ENCODE results near the gene CELSR1.
A peak's percentile ranks its signal among the peaks of the same experiment; 100 is the strongest.

CELSR1 gene

GRCh38 chr22:46354176-46354992, 183.0 kb downstream of the CELSR1 start:
- DNase-seq (ENCODE audit: low spot score) (no peak), FAIRE-seq (no peak)

- FAIRE-seq = no peak
Observed at GRCh38 chr22:46353483-46354105, 183.8 kb downstream of the CELSR1 start.

GRCh38 chr22:46352691-46353386, 184.6 kb downstream of the CELSR1 start:
- FAIRE-seq (peak; percentile 35), DNase-seq (ENCODE audit: low spot score) (peak; percentile 60)

More at GRCh38 chr22:46353483-46354105, 183.8 kb downstream of the CELSR1 start:
- DNase-seq (ENCODE audit: low spot score) = no peak

GRCh38 chr22:46352276-46352675, 185.1 kb downstream of the CELSR1 start:
- DNase-seq (ENCODE audit: low spot score) (no peak), FAIRE-seq (no peak)

DNA sequence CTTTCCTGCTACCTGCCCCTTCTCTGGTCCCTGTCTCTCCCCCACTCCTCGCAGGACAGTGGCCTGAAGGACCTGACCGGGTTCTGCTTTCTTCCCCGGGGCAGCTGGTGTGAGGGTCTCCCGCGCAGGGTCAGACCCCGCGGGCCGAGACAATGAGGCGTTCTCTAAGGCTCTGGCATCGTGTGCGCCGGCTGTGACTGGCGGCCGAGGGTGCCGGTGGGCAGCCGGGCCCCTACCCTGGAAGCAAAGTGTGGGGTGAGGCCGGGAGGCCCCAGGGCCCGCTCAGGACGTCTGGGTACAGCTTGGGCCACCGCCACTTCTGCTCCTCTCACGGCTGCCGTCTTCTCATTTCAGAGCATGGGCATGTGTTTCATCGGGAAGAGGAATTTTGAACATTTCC, 185.7 kb downstream of the CELSR1 start:
- DNase-seq (ENCODE audit: low spot score) (no peak), FAIRE-seq (no peak)

GRCh38 chr22:46351131-46351735, 186.2 kb downstream of the CELSR1 start:
- DNase-seq (ENCODE audit: low spot score) (no peak), FAIRE-seq (no peak)

DNA sequence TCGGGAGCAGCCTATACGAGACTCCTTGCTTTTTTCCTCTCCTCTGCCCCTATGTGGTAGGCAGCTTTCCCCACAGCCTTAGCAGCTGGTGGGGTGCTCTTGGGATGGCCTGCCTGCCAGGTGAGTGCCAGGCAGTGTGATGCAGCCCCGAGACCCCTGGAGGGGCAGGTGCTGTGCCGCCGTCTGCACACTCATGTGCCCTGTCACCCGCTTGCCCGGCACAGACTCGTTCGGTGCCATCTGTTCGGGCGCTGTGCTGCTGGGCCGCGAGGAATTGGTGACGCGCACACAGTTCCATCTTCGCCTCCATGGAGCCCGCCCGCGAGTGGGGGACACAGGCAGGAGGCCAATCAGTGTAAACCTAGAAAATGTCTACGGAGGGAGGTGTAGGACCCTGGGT, 186.8 kb downstream of the CELSR1 start:
- DNase-seq (ENCODE audit: low spot score) = no peak
- FAIRE-seq = no peak

DNA sequence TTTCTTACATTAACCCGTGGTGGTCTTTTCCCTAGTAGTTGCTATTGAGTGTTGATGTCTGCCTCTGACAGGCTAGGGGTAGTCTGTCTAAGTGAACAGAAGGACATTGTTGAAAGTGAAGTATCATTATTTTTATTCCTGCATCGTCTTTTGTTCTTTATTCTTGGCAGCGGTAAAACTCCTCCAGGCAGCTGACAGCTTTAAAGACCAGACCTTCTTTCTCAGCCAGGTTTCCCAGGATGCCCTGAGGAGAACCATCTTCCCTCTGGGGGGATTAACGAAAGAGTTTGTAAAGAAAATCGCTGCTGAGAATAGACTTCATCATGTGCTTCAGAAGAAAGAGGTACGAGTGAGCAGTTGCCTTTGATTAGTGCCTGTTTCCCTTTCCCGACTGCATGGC, 187.3 kb downstream of the CELSR1 start:
- DNase-seq (ENCODE audit: low spot score) (no peak), FAIRE-seq (no peak)

GRCh38 chr22:46349681-46350080, 187.7 kb downstream of the CELSR1 start:
- DNase-seq (ENCODE audit: low spot score) (no peak), FAIRE-seq (no peak)

- DNase-seq (ENCODE audit: low spot score) (no peak), FAIRE-seq (no peak)
Observed at GRCh38 chr22:46349238-46349637, 188.2 kb downstream of the CELSR1 start.

DNA sequence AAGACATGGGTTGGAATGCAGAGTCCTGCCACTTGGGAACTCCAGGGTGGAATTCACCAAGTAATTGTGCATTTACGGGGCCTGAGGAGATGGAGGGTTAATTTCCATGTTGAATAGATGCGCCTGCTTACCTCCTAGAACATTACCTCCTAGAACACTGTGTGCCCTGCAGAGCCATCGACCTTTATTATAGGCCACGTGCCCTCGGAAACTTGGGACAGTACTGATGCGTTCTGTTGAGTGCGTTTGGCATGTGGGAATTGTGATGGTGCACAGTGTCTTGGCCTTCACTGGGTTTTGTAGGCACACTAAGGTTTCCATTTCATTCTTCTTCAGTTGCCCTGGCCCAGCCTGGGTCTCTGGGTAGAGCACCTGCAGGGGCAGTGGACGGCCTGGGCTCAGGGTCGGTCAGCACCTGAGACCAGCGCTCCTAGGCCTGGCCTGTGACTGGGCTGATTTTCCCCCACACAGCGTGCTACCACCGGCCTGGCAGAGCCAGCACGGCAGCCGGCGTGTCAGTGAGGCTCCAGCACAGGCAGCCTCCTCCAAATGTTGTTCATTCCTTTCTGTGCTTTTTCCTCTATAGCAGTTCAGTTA, 189.2 kb downstream of the CELSR1 start:
- DNase-seq (ENCODE audit: low spot score) (no peak), FAIRE-seq (no peak)

DNA sequence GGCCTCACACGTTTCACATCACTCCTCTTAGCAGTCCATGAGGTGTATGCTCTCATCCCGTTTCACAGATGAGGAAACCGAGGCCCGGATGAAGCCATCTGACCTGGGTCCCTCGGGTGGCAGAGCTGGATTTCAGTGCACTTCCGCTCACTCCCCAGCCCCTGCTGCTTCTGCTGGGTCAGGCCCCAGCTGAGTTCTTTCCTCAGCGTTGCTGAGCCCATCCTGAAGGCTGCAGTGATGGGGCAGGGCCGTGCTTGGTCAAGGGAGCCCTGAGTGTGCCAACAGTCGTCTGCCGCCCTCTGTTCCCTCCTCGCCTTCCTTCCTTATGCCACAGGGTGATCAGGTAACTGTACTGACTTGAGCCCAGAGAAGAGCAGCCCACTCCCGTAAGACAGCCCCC, 189.8 kb downstream of the CELSR1 start:
- FAIRE-seq = no peak
- no peak for DNase-seq (ENCODE audit: low spot score)

DNA sequence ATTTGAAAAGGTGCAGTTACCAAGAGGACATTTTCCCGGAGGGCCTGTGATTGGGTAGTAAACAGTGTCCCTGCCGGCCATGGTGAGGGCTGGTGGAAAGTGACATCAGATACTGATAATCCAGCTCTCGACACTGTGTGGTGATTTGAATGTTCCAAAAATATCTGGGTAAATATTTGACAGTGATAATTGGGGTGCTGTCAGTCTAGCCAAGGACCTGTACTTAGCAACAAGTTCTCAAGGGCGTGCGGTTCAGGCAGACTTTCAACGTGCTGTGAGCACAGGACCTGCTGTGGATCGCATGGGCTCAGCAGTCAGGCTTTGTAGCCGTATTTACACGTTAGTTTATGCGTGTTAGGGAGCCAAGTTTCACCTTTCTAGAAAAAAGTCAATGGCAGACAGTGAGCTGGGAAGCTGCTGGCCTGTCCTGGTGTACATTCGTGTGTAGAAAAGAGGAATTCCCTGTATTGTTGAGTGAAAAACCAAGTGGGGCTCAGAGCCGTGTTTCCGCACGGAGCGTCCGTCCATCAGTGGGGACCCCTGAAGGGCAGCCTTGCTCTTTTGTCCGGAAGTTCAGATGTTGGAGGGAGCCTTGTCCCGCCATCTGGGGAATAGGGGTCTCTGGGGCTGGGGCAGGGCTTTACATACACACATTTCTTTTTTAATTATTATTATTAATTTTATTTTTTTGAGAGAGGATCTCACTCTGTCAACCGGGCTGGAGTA, 190.6 kb downstream of the CELSR1 start:
- no peak for DNase-seq (ENCODE audit: low spot score)

DNA sequence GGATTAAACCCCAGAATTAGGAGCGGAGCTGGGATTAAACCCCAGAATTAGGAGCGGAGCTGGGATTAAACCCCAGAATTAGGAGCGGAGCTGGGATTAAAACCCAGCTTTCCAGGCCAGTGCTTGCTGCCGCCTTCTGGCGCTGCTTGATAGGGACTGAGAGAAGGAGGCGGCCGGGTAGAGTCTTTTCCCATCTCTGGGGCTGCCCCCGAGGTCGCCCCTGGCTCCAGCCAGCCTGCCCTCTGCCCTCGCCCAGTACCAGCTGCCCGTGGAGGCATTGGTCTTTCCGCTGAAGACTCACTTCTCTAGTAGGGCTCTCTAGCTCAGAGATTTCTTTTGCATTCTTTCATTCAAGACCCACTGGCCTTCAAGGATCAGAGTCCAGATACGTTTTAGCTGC, 196.7 kb downstream of the CELSR1 start:
- no peak for DNase-seq (ENCODE audit: low spot score)
- no peak for FAIRE-seq

More for the DNA sequence above, 190.6 kb downstream of the CELSR1 start:
- FAIRE-seq = no peak

DNA sequence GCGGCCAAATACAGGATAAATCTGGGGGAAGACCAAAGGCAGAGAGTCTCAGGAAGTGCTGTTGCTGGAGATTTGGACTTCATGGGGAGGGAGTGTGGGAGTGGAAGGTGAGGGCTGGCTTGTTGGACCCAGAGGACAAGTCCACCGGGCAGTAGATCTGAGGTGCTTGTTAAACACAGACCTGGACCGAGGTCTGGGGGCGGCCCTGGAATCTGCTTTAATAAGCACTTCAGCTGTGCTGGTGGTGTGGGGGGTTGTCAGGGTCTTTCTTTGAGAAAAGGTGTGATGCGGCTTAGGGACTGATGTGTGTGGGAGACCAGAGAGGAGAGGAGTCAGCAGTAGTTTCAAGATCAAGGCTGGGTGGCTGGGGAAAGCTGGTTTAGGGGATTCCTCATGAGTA, 197.5 kb downstream of the CELSR1 start:
- DNase-seq (ENCODE audit: low spot score) (no peak), FAIRE-seq (no peak)

DNA sequence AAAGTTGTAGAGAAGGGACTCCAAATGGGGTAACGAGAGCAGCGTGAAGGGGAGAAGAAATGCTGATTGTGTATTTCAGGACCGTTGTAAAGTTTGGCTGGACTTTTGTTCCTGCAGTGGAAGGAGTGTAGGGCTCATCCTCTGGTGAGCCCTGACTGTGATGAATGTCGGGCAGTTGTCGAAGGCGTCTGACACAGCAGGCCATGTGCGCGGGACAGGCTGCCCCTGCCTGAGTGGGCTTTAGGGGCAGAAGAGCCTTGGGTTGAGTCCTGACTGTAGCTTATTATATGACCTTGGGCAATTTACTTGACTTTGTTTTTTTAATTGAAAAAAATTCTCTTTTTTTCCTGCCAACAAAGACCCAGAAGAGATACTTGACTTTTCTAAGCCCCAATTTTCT, 198.8 kb downstream of the CELSR1 start:
- no peak for FAIRE-seq

DNA sequence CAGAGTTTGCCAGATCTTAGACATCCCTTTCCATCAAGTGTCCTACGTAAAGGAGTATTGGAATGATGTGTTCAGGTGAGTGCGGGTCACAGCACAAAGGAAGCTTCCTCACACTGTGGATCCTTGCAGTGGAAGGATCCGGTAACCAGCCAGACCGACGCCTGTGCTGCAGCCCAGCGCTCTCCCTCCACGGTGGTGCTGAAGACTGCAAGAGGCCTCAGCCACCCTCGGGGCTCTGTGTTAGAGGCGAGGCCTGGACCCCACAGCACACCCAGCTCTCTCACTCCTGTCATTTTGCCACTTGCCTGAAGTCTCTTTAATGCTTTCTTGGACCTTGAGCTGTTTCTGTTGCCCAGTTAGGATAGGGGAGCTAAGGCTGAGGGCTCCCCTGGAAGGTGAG, 199.6 kb downstream of the CELSR1 start:
- no peak for DNase-seq (ENCODE audit: low spot score)
- no peak for FAIRE-seq

More for the DNA sequence above, 198.8 kb downstream of the CELSR1 start:
- DNase-seq (ENCODE audit: low spot score) = no peak

GRCh38 chr22:46336119-46337078, 201.0 kb downstream of the CELSR1 start:
- no peak for DNase-seq (ENCODE audit: low spot score)

More at GRCh38 chr22:46336119-46337078, 201.0 kb downstream of the CELSR1 start:
- no peak for FAIRE-seq
